Neural crest cell (in vitro differentiated cells): ENCODE measurements around the gene DIPK1A. TPM values are rescaled to one million over a fixed set of nuclear protein-coding genes. Genes with fewer than 3 reads are reported as not detected.

Experiments used
- DNase-seq: peaks from one replicate; pipeline ENCODE4 v3.0.0; 2021; ENCODE audit warnings: low read depth, mixed read lengths, low spot score
- H3K27ac Mint-ChIP-seq: one replicate; pipeline ENCODE4 v1.8.0; 2021; ENCODE audit warnings: mild to moderate bottlenecking, mixed read lengths; ENCODE audit not compliant: unreplicated experiment
- H3K27me3 Mint-ChIP-seq: 2 replicates; pipeline ENCODE4 v1.8.0; 2021; ENCODE audit warnings: low read depth, mild to moderate bottlenecking, mixed read lengths
- H3K36me3 Mint-ChIP-seq: 2 replicates; pipeline ENCODE4 v1.8.0; 2021; ENCODE audit warnings: low read depth, mild to moderate bottlenecking, mixed read lengths
- H3K4me1 Mint-ChIP-seq: 2 replicates; pipeline ENCODE4 v1.8.0; 2021; ENCODE audit warnings: mixed read lengths
- H3K4me3 Mint-ChIP-seq: one replicate; pipeline ENCODE4 v1.8.0; 2021; ENCODE audit warnings: mild to moderate bottlenecking, mixed read lengths
- H3K9me3 Mint-ChIP-seq: 2 replicates; pipeline ENCODE4 v1.8.0; 2021; ENCODE audit warnings: mixed read lengths
- CTCF ChIP-seq: fragments of 200-600 bp; sonication (generic); conservative IDR thresholded peaks from 2 replicates; pipeline ENCODE4 v1.5.0; 2021; ENCODE audit warnings: antibody characterized with exemption, mild to moderate bottlenecking
- total RNA-seq: library from RNA; stranded (reverse); gene quantifications from 2 replicates; pipeline ENCODE4 v1.2.1, GENCODE V29; 2021

DIPK1A gene
- total RNA-seq, 1 donor from 2014 or later, result 2.3 TPM

GRCh38 chr1:92838519-92838918 is 122.7 kb downstream of the DIPK1A start:
- H3K36me3 Mint-ChIP-seq, result peaks cover 57% of the 10 kb centered on the region
- no peak for TF ChIP-seq CTCF
- H3K27ac Mint-ChIP-seq, result no peak overlapping the region
- H3K4me3 Mint-ChIP-seq, result peak overlapping the region; percentile 28
- no peaks in the 10 kb centered on the region for H3K9me3 Mint-ChIP-seq
- H3K27me3 Mint-ChIP-seq, result no peaks in the 10 kb centered on the region
- H3K4me1 Mint-ChIP-seq, result peaks cover 50% of the 10 kb centered on the region
- no peak for DNase-seq

- no peak for DNase-seq
- peak overlapping the region; percentile 78 for H3K4me3 Mint-ChIP-seq
- peaks cover 59% of the 10 kb centered on the region for H3K36me3 Mint-ChIP-seq
- peaks cover 61% of the 10 kb centered on the region for H3K4me1 Mint-ChIP-seq
- no peaks in the 10 kb centered on the region for H3K9me3 Mint-ChIP-seq
- H3K27me3 Mint-ChIP-seq, result no peaks in the 10 kb centered on the region
- H3K27ac Mint-ChIP-seq, result no peak overlapping the region
- TF ChIP-seq CTCF, result no peak
Measured at GRCh38 chr1:92837062-92837461, 124.2 kb downstream of the DIPK1A start.

GRCh38 chr1:92834617-92835016 is 126.6 kb downstream of the DIPK1A start:
- peaks cover 48% of the 10 kb centered on the region for H3K36me3 Mint-ChIP-seq

GRCh38 chr1:92833840-92834239 is 127.4 kb downstream of the DIPK1A start:
- TF ChIP-seq CTCF, result no peak
- peak overlapping the region; percentile 98 for H3K4me3 Mint-ChIP-seq
- peak overlapping the region; percentile 50 for H3K27ac Mint-ChIP-seq
- no peak for DNase-seq
- peaks cover 58% of the 10 kb centered on the region for H3K4me1 Mint-ChIP-seq
- H3K36me3 Mint-ChIP-seq, result peaks cover 44% of the 10 kb centered on the region
- no peaks in the 10 kb centered on the region for H3K27me3 Mint-ChIP-seq
- H3K9me3 Mint-ChIP-seq, result no peaks in the 10 kb centered on the region

More at GRCh38 chr1:92834617-92835016, 126.6 kb downstream of the DIPK1A start:
- DNase-seq, result no peak
- H3K4me3 Mint-ChIP-seq, result peak overlapping the region; percentile 98
- H3K27me3 Mint-ChIP-seq, result no peaks in the 10 kb centered on the region
- H3K27ac Mint-ChIP-seq, result peak overlapping the region; percentile 13
- TF ChIP-seq CTCF, result no peak
- no peaks in the 10 kb centered on the region for H3K9me3 Mint-ChIP-seq
- H3K4me1 Mint-ChIP-seq, result peaks cover 61% of the 10 kb centered on the region

GRCh38 chr1:92832537-92833114 is 128.6 kb downstream of the DIPK1A start:
- Mint-ChIP-seq H3K27me3 (no peaks in the 10 kb centered on the region), H3K36me3 (peaks cover 37% of the 10 kb centered on the region), H3K4me3 (peak overlapping the region; percentile 98), H3K4me1 (peaks cover 49% of the 10 kb centered on the region), H3K27ac (peak overlapping the region; percentile 100), H3K9me3 (no peaks in the 10 kb centered on the region)
- DNase-seq, result no peak
- TF ChIP-seq CTCF, result no peak
